Naive B cell (primary cell): ENCODE measurements around the gene RPH3AL. TPM values are rescaled to one million over a fixed set of nuclear protein-coding genes. Genes with fewer than 3 reads are reported as not detected.
A peak's percentile ranks its signal among the peaks of the same experiment; 100 is the strongest.
"Not testable (repeated sequence)": the region's sequence is repeated elsewhere in the genome, so short reads cannot be mapped to it uniquely, and the experiment has no call there.

Experiments used
- ATAC-seq, 2 donors: fragments of 150-1000 bp; cut with Tn5 transposase; 2 replicates each; pipeline ENCODE4 v1.10.0; 2021; ENCODE audit warnings: low read depth in 2 of 2, mild to moderate bottlenecking in 2 of 2, moderate library complexity in 2 of 2
- DNase-seq: peaks from one replicate; pipeline ENCODE4 v3.0.0; 2022
- H3K27ac Mint-ChIP-seq, 6 donors: one replicate each; pipeline ENCODE4 v1.8.0; 2020 to 2022; ENCODE audit warnings: mild to moderate bottlenecking in 6 of 6, mixed read lengths in 6 of 6, moderate library complexity in 5 of 6, inconsistent platforms in 2 of 6
- H3K27me3 Mint-ChIP-seq, 3 donors: one replicate each; pipeline ENCODE4 v1.8.0; 2021 to 2022; ENCODE audit warnings: mixed read lengths in 3 of 3, mild to moderate bottlenecking in 1 of 3
- H3K36me3 Mint-ChIP-seq, 2 donors: one replicate each; pipeline ENCODE4 v1.8.0; 2020 to 2022; ENCODE audit warnings: mixed read lengths in 2 of 2, inconsistent platforms in 1 of 2, mild to moderate bottlenecking in 1 of 2
- H3K4me1 Mint-ChIP-seq, 3 donors: one replicate each; pipeline ENCODE4 v1.8.0; 2020 to 2022; ENCODE audit warnings: mixed read lengths in 3 of 3, inconsistent platforms in 1 of 3, mild to moderate bottlenecking in 1 of 3, moderate library complexity in 1 of 3
- H3K4me3 Mint-ChIP-seq, 8 donors: one replicate each; pipeline ENCODE4 v1.8.0; 2020 to 2022; ENCODE audit warnings: mild to moderate bottlenecking in 8 of 8, mixed read lengths in 8 of 8, moderate library complexity in 8 of 8, inconsistent platforms in 2 of 8
- H3K9me3 Mint-ChIP-seq, 7 donors: one replicate each; pipeline ENCODE4 v1.8.0; 2020 to 2022; ENCODE audit warnings: mixed read lengths in 7 of 7, mild to moderate bottlenecking in 5 of 7, inconsistent platforms in 2 of 7, moderate library complexity in 1 of 7
- polyA plus RNA-seq, 6 donors: library from polyadenylated mRNA; unstranded; fragments of 300-500 nt; fragmentation: Illumina TruSeq; gene quantifications; one replicate each; pipeline ENCODE4 v1.2.3, GENCODE V29; 2021; ENCODE audit warnings: low read depth in 6 of 6

Gene RPH3AL
- polyA plus RNA-seq, 6 donors from 2014 or later = 1.3 to 13.2 (median 2.9) TPM; not detected in 1

GRCh38 chr17:323181-323580 is 29.4 kb downstream of the RPH3AL start:
- ATAC-seq (no peak), DNase-seq (no peak)
- no peak overlapping the region for H3K4me3 Mint-ChIP-seq
- no peak overlapping the region for H3K27ac Mint-ChIP-seq
- H3K4me1 Mint-ChIP-seq = no peaks in the 10 kb centered on the region
- H3K27me3 Mint-ChIP-seq = peaks cover 0 to 10% (median 0%) of the 10 kb centered on the region in 3 donors
- peaks cover 0 to 3% (median 0%) of the 10 kb centered on the region in 7 donors for H3K9me3 Mint-ChIP-seq
- peaks cover 5 to 7% of the 10 kb centered on the region in 2 donors for H3K36me3 Mint-ChIP-seq

- peaks cover 0 to 10% (median 0%) of the 10 kb centered on the region in 3 donors for H3K27me3 Mint-ChIP-seq
- H3K4me3 Mint-ChIP-seq = no peak overlapping the region
- no peak overlapping the region for H3K27ac Mint-ChIP-seq
- no peak for DNase-seq
- peaks cover 0 to 4% (median 0%) of the 10 kb centered on the region in 3 donors for H3K4me1 Mint-ChIP-seq
- peaks cover 0 to 3% (median 0%) of the 10 kb centered on the region in 7 donors for H3K9me3 Mint-ChIP-seq
- ATAC-seq = no peak
- H3K36me3 Mint-ChIP-seq = peaks cover 3 to 4% of the 10 kb centered on the region in 2 donors
These were observed 30.4 kb downstream of the RPH3AL start for GRCh38 chr17:322006-322780.

GRCh38 chr17:321386-321941 is 31.1 kb downstream of the RPH3AL start:
- no peaks in the 10 kb centered on the region for H3K36me3 Mint-ChIP-seq
- H3K27ac Mint-ChIP-seq = no peak overlapping the region
- peaks cover 0 to 4% (median 0%) of the 10 kb centered on the region in 3 donors for H3K4me1 Mint-ChIP-seq
- H3K4me3 Mint-ChIP-seq = no peak overlapping the region
- ATAC-seq (no peak), DNase-seq (no peak)
- peaks cover 0 to 3% (median 0%) of the 10 kb centered on the region in 7 donors for H3K9me3 Mint-ChIP-seq
- H3K27me3 Mint-ChIP-seq = peaks cover 0 to 10% (median 0%) of the 10 kb centered on the region in 3 donors

- peak overlapping the region in 1 of 6 donors; percentile 15 for H3K27ac Mint-ChIP-seq
- peaks cover 0 to 4% (median 0%) of the 10 kb centered on the region in 3 donors for H3K4me1 Mint-ChIP-seq
- no peaks in the 10 kb centered on the region for H3K36me3 Mint-ChIP-seq
- ATAC-seq (no peak), DNase-seq (no peak)
- peaks cover 0 to 10% (median 0%) of the 10 kb centered on the region in 3 donors for H3K27me3 Mint-ChIP-seq
- H3K9me3 Mint-ChIP-seq = peaks cover 0 to 7% (median 1%) of the 10 kb centered on the region in 7 donors
- no peak overlapping the region for H3K4me3 Mint-ChIP-seq
These were observed 31.7 kb downstream of the RPH3AL start for GRCh38 chr17:320809-321385.

- H3K36me3 Mint-ChIP-seq = peaks cover 0 to 7% of the 10 kb centered on the region in 2 donors
- H3K27me3 Mint-ChIP-seq = peaks cover 0 to 5% (median 0%) of the 10 kb centered on the region in 3 donors
- peaks cover 0 to 11% (median 0%) of the 10 kb centered on the region in 7 donors for H3K9me3 Mint-ChIP-seq
- no peak for DNase-seq
- no peak overlapping the region for H3K27ac Mint-ChIP-seq
- no peak overlapping the region for H3K4me3 Mint-ChIP-seq
- ATAC-seq = no peak
- peaks cover 0 to 4% (median 0%) of the 10 kb centered on the region in 3 donors for H3K4me1 Mint-ChIP-seq
These were observed 32.5 kb downstream of the RPH3AL start for GRCh38 chr17:320139-320538.

- peaks cover 0 to 4% (median 0%) of the 10 kb centered on the region in 3 donors for H3K4me1 Mint-ChIP-seq
- no peak overlapping the region for H3K4me3 Mint-ChIP-seq
- H3K27ac Mint-ChIP-seq = no peak overlapping the region
- peaks cover 0 to 8% of the 10 kb centered on the region in 2 donors for H3K36me3 Mint-ChIP-seq
- no peak for ATAC-seq
- H3K27me3 Mint-ChIP-seq = peaks cover 0 to 1% (median 0%) of the 10 kb centered on the region in 3 donors
- no peak for DNase-seq
- peaks cover 0 to 14% (median 0%) of the 10 kb centered on the region in 7 donors for H3K9me3 Mint-ChIP-seq
These were observed 33.3 kb downstream of the RPH3AL start for GRCh38 chr17:319266-319665.

GRCh38 chr17:317070-317469 is 35.5 kb downstream of the RPH3AL start:
- peaks cover 0 to 14% (median 0%) of the 10 kb centered on the region in 7 donors for H3K9me3 Mint-ChIP-seq
- not testable (repeated sequence) for H3K4me1 Mint-ChIP-seq, H3K27me3 Mint-ChIP-seq, DNase-seq, H3K27ac Mint-ChIP-seq, H3K36me3 Mint-ChIP-seq, H3K4me3 Mint-ChIP-seq, ATAC-seq

GRCh38 chr17:315399-315798 is 37.2 kb downstream of the RPH3AL start:
- DNase-seq, ATAC-seq, H3K27ac Mint-ChIP-seq, H3K36me3 Mint-ChIP-seq, H3K4me3 Mint-ChIP-seq, H3K27me3 Mint-ChIP-seq, H3K4me1 Mint-ChIP-seq: not testable (repeated sequence)
- peaks cover 0 to 14% (median 0%) of the 10 kb centered on the region in 7 donors for H3K9me3 Mint-ChIP-seq

GRCh38 chr17:314614-314944 is 38.0 kb downstream of the RPH3AL start:
- H3K4me3 Mint-ChIP-seq, H3K27me3 Mint-ChIP-seq, H3K36me3 Mint-ChIP-seq, ATAC-seq, H3K4me1 Mint-ChIP-seq, H3K27ac Mint-ChIP-seq, DNase-seq: not testable (repeated sequence)
- peaks cover 0 to 14% (median 0%) of the 10 kb centered on the region in 7 donors for H3K9me3 Mint-ChIP-seq

- H3K27me3 Mint-ChIP-seq = no peaks in the 10 kb centered on the region
- peaks cover 0 to 8% of the 10 kb centered on the region in 2 donors for H3K36me3 Mint-ChIP-seq
- H3K4me3 Mint-ChIP-seq = no peak overlapping the region
- no peak for DNase-seq
- peak overlapping the region in 2 of 6 donors; percentile 27 to 93 for H3K27ac Mint-ChIP-seq
- H3K4me1 Mint-ChIP-seq = peaks cover 0 to 4% (median 0%) of the 10 kb centered on the region in 3 donors
- H3K9me3 Mint-ChIP-seq = peaks cover 0 to 14% (median 0%) of the 10 kb centered on the region in 7 donors
- peak in 1 of 2 donors; percentile 27 for ATAC-seq
These were observed 38.5 kb downstream of the RPH3AL start for GRCh38 chr17:313911-314613.

- H3K27ac Mint-ChIP-seq = peak overlapping the region in 1 of 6 donors; percentile 27
- ATAC-seq = no peak
- no peak overlapping the region for H3K4me3 Mint-ChIP-seq
- peaks cover 0 to 14% (median 0%) of the 10 kb centered on the region in 7 donors for H3K9me3 Mint-ChIP-seq
- no peak for DNase-seq
- no peaks in the 10 kb centered on the region for H3K27me3 Mint-ChIP-seq
- peaks cover 0 to 8% of the 10 kb centered on the region in 2 donors for H3K36me3 Mint-ChIP-seq
- peaks cover 0 to 4% (median 0%) of the 10 kb centered on the region in 3 donors for H3K4me1 Mint-ChIP-seq
These were observed 39.4 kb downstream of the RPH3AL start for GRCh38 chr17:313231-313630.

GRCh38 chr17:312476-313148 is 40.0 kb downstream of the RPH3AL start:
- peaks cover 0 to 14% (median 0%) of the 10 kb centered on the region in 7 donors for H3K9me3 Mint-ChIP-seq
- H3K4me1 Mint-ChIP-seq = no peaks in the 10 kb centered on the region
- no peaks in the 10 kb centered on the region for H3K27me3 Mint-ChIP-seq
- H3K4me3 Mint-ChIP-seq = no peak overlapping the region
- H3K27ac Mint-ChIP-seq = peak overlapping the region in 1 of 6 donors; percentile 3
- DNase-seq (no peak), ATAC-seq (no peak)
- peaks cover 0 to 8% of the 10 kb centered on the region in 2 donors for H3K36me3 Mint-ChIP-seq
